Stimulated activated naive B cell treated with anti-CD40 and anti-IgM and Interleukin-4, amounts not matched to agents 10 μg/mL and 1 μg/mL and 100 μg/mL, for 72 hours (primary cell): ENCODE results near the gene PIEZO1.

Experiments used
- ATAC-seq, 2 donors: fragments of 150-1000 bp; cut with Tn5 transposase; replicated peaks; 2 replicates each; pipeline ENCODE4 v1.10.0; 2021; ENCODE audit warnings: moderate library complexity in 1 of 2
- DNase-seq: peaks from one replicate; pipeline ENCODE4 v3.0.0; 2021
- H3K27ac Mint-ChIP-seq: one replicate; pipeline ENCODE4 v1.8.0; 2022; ENCODE audit warnings: mild to moderate bottlenecking, mixed read lengths
- H3K27me3 Mint-ChIP-seq, 2 donors: one replicate each; pipeline ENCODE4 v1.8.0; 2022; ENCODE audit warnings: mixed read lengths in 2 of 2
- H3K36me3 Mint-ChIP-seq, 2 donors: one replicate each; pipeline ENCODE4 v1.8.0; 2022; ENCODE audit warnings: mixed read lengths in 2 of 2, mild to moderate bottlenecking in 1 of 2
- H3K4me1 Mint-ChIP-seq, 2 donors: one replicate each; pipeline ENCODE4 v1.8.0; 2022; ENCODE audit warnings: mixed read lengths in 2 of 2, mild to moderate bottlenecking in 1 of 2
- H3K4me3 Mint-ChIP-seq, 2 donors: one replicate each; pipeline ENCODE4 v1.8.0; 2022; ENCODE audit warnings: mild to moderate bottlenecking in 2 of 2, mixed read lengths in 2 of 2, moderate library complexity in 1 of 2
- H3K9me3 Mint-ChIP-seq, 2 donors: one replicate each; pipeline ENCODE4 v1.8.0; 2022; ENCODE audit warnings: mixed read lengths in 2 of 2, mild to moderate bottlenecking in 1 of 2

PIEZO1 gene

GRCh38 chr16:88711750-88712340 lies 73.2 kb downstream of the PIEZO1 start:
- no peak for DNase-seq
- H3K27ac Mint-ChIP-seq: no peak overlapping the region
- no peak overlapping the region for H3K4me3 Mint-ChIP-seq
- no peaks in the 10 kb centered on the region for H3K27me3 Mint-ChIP-seq
- peaks cover 26 to 38% of the 10 kb centered on the region in 2 donors for H3K36me3 Mint-ChIP-seq
- no peaks in the 10 kb centered on the region for H3K9me3 Mint-ChIP-seq
- peaks cover 16 to 30% of the 10 kb centered on the region in 2 donors for H3K4me1 Mint-ChIP-seq
- ATAC-seq: no peak

GRCh38 chr16:88710556-88710955 lies 74.5 kb downstream of the PIEZO1 start:
- Mint-ChIP-seq H3K27ac (peak overlapping the region; percentile 39), H3K36me3 (peaks cover 21 to 31% of the 10 kb centered on the region in 2 donors)

GRCh38 chr16:88706965-88707826 lies 77.8 kb downstream of the PIEZO1 start:
- peaks cover 17 to 29% of the 10 kb centered on the region in 2 donors for H3K36me3 Mint-ChIP-seq
- H3K9me3 Mint-ChIP-seq: no peaks in the 10 kb centered on the region
- ATAC-seq: no peak
- no peak for DNase-seq
- no peaks in the 10 kb centered on the region for H3K27me3 Mint-ChIP-seq
- peak overlapping the region; percentile 87 to 88 for H3K4me3 Mint-ChIP-seq
- peaks cover 42 to 65% of the 10 kb centered on the region in 2 donors for H3K4me1 Mint-ChIP-seq
- H3K27ac Mint-ChIP-seq: peak overlapping the region; percentile 81

More at GRCh38 chr16:88710556-88710955, 74.5 kb downstream of the PIEZO1 start:
- Mint-ChIP-seq H3K4me1 (peaks cover 16 to 32% of the 10 kb centered on the region in 2 donors), H3K27me3 (no peaks in the 10 kb centered on the region), H3K9me3 (no peaks in the 10 kb centered on the region), H3K4me3 (no peak overlapping the region)
- no peak for DNase-seq
- ATAC-seq: no peak

- Mint-ChIP-seq H3K9me3 (no peaks in the 10 kb centered on the region), H3K27ac (peak within 1 kb of the TSS; percentile 85), H3K4me3 (peak within 1 kb of the TSS; percentile 87 to 88), H3K36me3 (peaks cover 15 to 22% of the 10 kb centered on the region in 2 donors), H3K4me1 (peaks cover 43 to 67% of the 10 kb centered on the region in 2 donors), H3K27me3 (no peaks in the 10 kb centered on the region)
- ATAC-seq: peak; percentile 81 to 86
- DNase-seq: peak; percentile 88
Observed at GRCh38 chr16:88706229-88706964, 78.6 kb downstream of the PIEZO1 start, which contains the start of the genes CTU2 and RNF166. Gene CTU2 (plus strand): TSS chr16:88706503. CDS start chr16:88706531, 28 bp downstream. Gene RNF166 (minus strand): TSS chr16:88706408. CDS start chr16:88706325, 83 bp downstream.

- Mint-ChIP-seq H3K4me3 (peak overlapping the region; percentile 83 to 88), H3K27ac (no peak overlapping the region), H3K27me3 (no peaks in the 10 kb centered on the region), H3K36me3 (peaks cover 15 to 20% of the 10 kb centered on the region in 2 donors), H3K9me3 (no peaks in the 10 kb centered on the region), H3K4me1 (peaks cover 49 to 70% of the 10 kb centered on the region in 2 donors)
- DNase-seq: no peak
- ATAC-seq: peak; percentile 19 to 25
Observed at GRCh38 chr16:88705801-88706228, 79.2 kb downstream of the PIEZO1 start.

GRCh38 chr16:88705076-88705684 lies 79.8 kb downstream of the PIEZO1 start:
- H3K4me1 Mint-ChIP-seq: peaks cover 51 to 73% of the 10 kb centered on the region in 2 donors
- peaks cover 15% of the 10 kb centered on the region in 2 donors for H3K36me3 Mint-ChIP-seq
- peak overlapping the region; percentile 74 to 83 for H3K4me3 Mint-ChIP-seq
- ATAC-seq (no peak), DNase-seq (no peak)
- H3K9me3 Mint-ChIP-seq: no peaks in the 10 kb centered on the region
- no peaks in the 10 kb centered on the region for H3K27me3 Mint-ChIP-seq
- H3K27ac Mint-ChIP-seq: peak overlapping the region; percentile 85

GRCh38 chr16:88703486-88704309 lies 81.3 kb downstream of the PIEZO1 start:
- ATAC-seq (peak; percentile 19 to 26), DNase-seq (peak; percentile 39)
- no peaks in the 10 kb centered on the region for H3K9me3 Mint-ChIP-seq
- H3K4me3 Mint-ChIP-seq: peak overlapping the region; percentile 74 to 76
- peaks cover 18 to 21% of the 10 kb centered on the region in 2 donors for H3K36me3 Mint-ChIP-seq
- H3K27ac Mint-ChIP-seq: peak overlapping the region; percentile 77
- H3K4me1 Mint-ChIP-seq: peaks cover 58 to 83% of the 10 kb centered on the region in 2 donors
- no peaks in the 10 kb centered on the region for H3K27me3 Mint-ChIP-seq

GRCh38 chr16:88702371-88703210 lies 82.4 kb downstream of the PIEZO1 start:
- Mint-ChIP-seq H3K9me3 (no peaks in the 10 kb centered on the region), H3K4me1 (peaks cover 59 to 84% of the 10 kb centered on the region in 2 donors), H3K36me3 (peaks cover 26 to 29% of the 10 kb centered on the region in 2 donors), H3K27me3 (no peaks in the 10 kb centered on the region), H3K4me3 (peak overlapping the region; percentile 74 to 76), H3K27ac (peak overlapping the region; percentile 77)
- ATAC-seq: no peak
- DNase-seq: no peak

GRCh38 chr16:88701581-88702370 lies 83.2 kb downstream of the PIEZO1 start:
- no peak for DNase-seq
- Mint-ChIP-seq H3K36me3 (peaks cover 27% of the 10 kb centered on the region in 2 donors), H3K4me3 (peak overlapping the region; percentile 74 to 76)

GRCh38 chr16:88700636-88701482 lies 84.2 kb downstream of the PIEZO1 start:
- Mint-ChIP-seq H3K4me1 (peaks cover 52 to 75% of the 10 kb centered on the region in 2 donors), H3K36me3 (peaks cover 27% of the 10 kb centered on the region in 2 donors), H3K9me3 (no peaks in the 10 kb centered on the region), H3K27me3 (no peaks in the 10 kb centered on the region), H3K27ac (peak overlapping the region; percentile 95), H3K4me3 (peak overlapping the region; percentile 74 to 76)
- peak; percentile 82 for DNase-seq
- ATAC-seq: peak; percentile 81 to 87

More at GRCh38 chr16:88701581-88702370, 83.2 kb downstream of the PIEZO1 start:
- Mint-ChIP-seq H3K27me3 (no peaks in the 10 kb centered on the region), H3K4me1 (peaks cover 52 to 76% of the 10 kb centered on the region in 2 donors), H3K27ac (peak overlapping the region; percentile 77), H3K9me3 (no peaks in the 10 kb centered on the region)
- ATAC-seq: no peak

GRCh38 chr16:88700322-88700635 lies 84.7 kb downstream of the PIEZO1 start:
- no peak for DNase-seq
- Mint-ChIP-seq H3K27ac (peak overlapping the region; percentile 95), H3K27me3 (no peaks in the 10 kb centered on the region), H3K4me3 (peak overlapping the region; percentile 74 to 76), H3K9me3 (no peaks in the 10 kb centered on the region), H3K36me3 (peaks cover 27 to 29% of the 10 kb centered on the region in 2 donors), H3K4me1 (peaks cover 49 to 72% of the 10 kb centered on the region in 2 donors)
- no peak for ATAC-seq
